ENCODE results near the gene SLC48A1.

The SLC48A1 gene

GRCh38 chr12:47731723-47732122 lies 41.3 kb upstream of the SLC48A1 start:
- DNase-seq (ENCODE audit: low read depth, low spot score): no peak
- CTCF ChIA-PET: interaction anchor here (0.8 to 36.9 kb wide), 6 partner anchors 9 to 218 kb away, joined by 3 to 1419 read pairs (median 278); partner anchors contain the start of gene SLC48A1
- no peak for TF ChIP-seq CTCF (IDR thresholded peaks at IDR 0.05; ENCODE audit: insufficient read depth, low read length, missing control alignments)
- POLR2A ChIA-PET: no interaction called here
- no peak overlapping the region for H3K4me3 ChIP-seq (ENCODE audit: low read depth, low read length)

- POLR2A ChIA-PET: no interaction called here
- H3K4me3 ChIP-seq (ENCODE audit: low read depth, low read length): no peak overlapping the region
- CTCF ChIA-PET: interaction anchor here (1.1 to 36.9 kb wide), 5 partner anchors 8 to 432 kb away, joined by 3 to 1419 read pairs (median 308); partner anchors contain the start of gene SLC48A1
- DNase-seq (ENCODE audit: low read depth, low spot score): no peak
- TF ChIP-seq CTCF (IDR thresholded peaks at IDR 0.05; ENCODE audit: insufficient read depth, low read length, missing control alignments): no peak
Measured at GRCh38 chr12:47732504-47732903, 40.5 kb upstream of the SLC48A1 start.

- TF ChIP-seq CTCF (IDR thresholded peaks at IDR 0.05; ENCODE audit: insufficient read depth, low read length, missing control alignments): no peak
- ChIA-PET POLR2A (no interaction called here), CTCF (interaction anchor here (1.0 to 36.9 kb wide), 7 partner anchors 8 to 432 kb away, joined by 3 to 1419 read pairs (median 247); partner anchors contain the start of genes ENDOU and SLC48A1)
- H3K4me3 ChIP-seq (ENCODE audit: low read depth, low read length): no peak overlapping the region
- no peak for DNase-seq (ENCODE audit: low read depth, low spot score)
Measured at GRCh38 chr12:47733142-47733541, 39.9 kb upstream of the SLC48A1 start.

- no peak for DNase-seq (ENCODE audit: low read depth, low spot score)
- ChIA-PET CTCF (interaction anchor here (11.9 to 36.9 kb wide), 5 partner anchors 6 to 104 kb away, joined by 247 to 1419 read pairs (median 308); partner anchors contain the start of genes ENDOU and SLC48A1), POLR2A (interaction anchor here (1.0 kb wide), 1 partner anchor 35 kb away, joined by 3 read pairs; no protein-coding TSS in a partner anchor)
- no peak overlapping the region for H3K4me3 ChIP-seq (ENCODE audit: low read depth, low read length)
- no peak for TF ChIP-seq CTCF (IDR thresholded peaks at IDR 0.05; ENCODE audit: insufficient read depth, low read length, missing control alignments)
Measured at GRCh38 chr12:47734725-47735480, 38.1 kb upstream of the SLC48A1 start.

- no peak for DNase-seq (ENCODE audit: low read depth, low spot score)
- POLR2A ChIA-PET: interaction anchor here (1.0 kb wide), 2 partner anchors 34 to 85 kb away, joined by 3 to 4 read pairs; no protein-coding TSS in a partner anchor
- no peak for TF ChIP-seq CTCF (IDR thresholded peaks at IDR 0.05; ENCODE audit: insufficient read depth, low read length, missing control alignments)
- no peak overlapping the region for H3K4me3 ChIP-seq (ENCODE audit: low read depth, low read length)
- CTCF ChIA-PET: interaction anchor here (2.1 to 36.9 kb wide), 6 partner anchors 5 to 104 kb away, joined by 18 to 1419 read pairs (median 308); partner anchors contain the start of genes ENDOU, RAPGEF3 and SLC48A1
Measured at GRCh38 chr12:47735649-47736048, 37.4 kb upstream of the SLC48A1 start.

GRCh38 chr12:47736216-47736615 lies 36.8 kb upstream of the SLC48A1 start:
- no peak for DNase-seq (ENCODE audit: low read depth, low spot score)
- no peak for TF ChIP-seq CTCF (IDR thresholded peaks at IDR 0.05; ENCODE audit: insufficient read depth, low read length, missing control alignments)
- H3K4me3 ChIP-seq (ENCODE audit: low read depth, low read length): no peak overlapping the region
- ChIA-PET CTCF (interaction anchor here (0.9 to 36.9 kb wide), 7 partner anchors 8 to 103 kb away, joined by 3 to 1419 read pairs (median 247); partner anchors contain the start of genes ENDOU, RAPGEF3, RPAP3 and SLC48A1), POLR2A (interaction anchor here (0.6 to 1.0 kb wide), 3 partner anchors 43 to 1887 kb away, joined by 3 to 4 read pairs (median 3); partner anchors contain the start of gene PRPF40B)

All from AG04449 (cell line).